ENCODE measurements around the gene TBK1.

The TBK1 gene

GRCh38 chr12:64451687-64452558, at the start of gene TBK1:
TSS of gene TBK1 (plus strand) at chr12:64452120. CDS start at chr12:64455871, 3,751 bp downstream.
- DNase-seq, result no peak

GRCh38 chr12:64402181-64402580, 49.7 kb upstream of the TBK1 start:
- DNase-seq, result no peak

GRCh38 chr12:64403707-64404469, 48.0 kb upstream of the TBK1 start, which contains the start of gene XPOT:
TSS of gene XPOT (plus strand) at chr12:64404392. CDS start at chr12:64410036, 5,644 bp downstream.
- peak; percentile 87 for DNase-seq

GRCh38 chr12:64404470-64405256, 47.3 kb upstream of the TBK1 start:
- DNase-seq, result peak; percentile 10

GRCh38 chr12:64407342-64408223, 44.3 kb upstream of the TBK1 start:
- no peak for DNase-seq

- no peak for DNase-seq
These were observed 40.5 kb upstream of the TBK1 start for GRCh38 chr12:64411427-64411826.

GRCh38 chr12:64412459-64412858, 39.5 kb upstream of the TBK1 start:
- no peak for DNase-seq

- DNase-seq, result no peak
These were observed 38.0 kb upstream of the TBK1 start for GRCh38 chr12:64413884-64414283.

GRCh38 chr12:64418209-64418608, 33.7 kb upstream of the TBK1 start:
- DNase-seq, result no peak

- DNase-seq, result no peak
These were observed 32.2 kb upstream of the TBK1 start for GRCh38 chr12:64419696-64420095.

GRCh38 chr12:64427988-64428387, 23.9 kb upstream of the TBK1 start:
- no peak for DNase-seq

- no peak for DNase-seq
These were observed 23.0 kb upstream of the TBK1 start for GRCh38 chr12:64428956-64429355.

- no peak for DNase-seq
These were observed 21.0 kb upstream of the TBK1 start for GRCh38 chr12:64430886-64431285.

- no peak for DNase-seq
These were observed 20.1 kb upstream of the TBK1 start for GRCh38 chr12:64431791-64432190.

GRCh38 chr12:64433915-64434314, 18.0 kb upstream of the TBK1 start:
- no peak for DNase-seq

- DNase-seq, result no peak
These were observed 11.8 kb upstream of the TBK1 start for GRCh38 chr12:64440100-64440499.

GRCh38 chr12:64445490-64445889, 6.4 kb upstream of the TBK1 start:
- DNase-seq, result no peak

GRCh38 chr12:64446295-64446694, 5.6 kb upstream of the TBK1 start:
- no peak for DNase-seq

- no peak for DNase-seq
These were observed 1.8 kb upstream of the TBK1 start for GRCh38 chr12:64450057-64450640.

GRCh38 chr12:64450711-64451486, 1.0 kb upstream of the TBK1 start:
- no peak for DNase-seq

Measured in NCI-H1694 (cell line).